Measurements from ENCODE around the gene ELMO3. TPM values are rescaled to one million over a fixed set of nuclear protein-coding genes. Genes with fewer than 3 reads are reported as not detected.

The ELMO3 gene
- total RNA-seq, 2 experiments from 2014 or later, result 1.9 to 2.3 TPM

GRCh38 chr16:67206838-67207248 is 7.9 kb downstream of the ELMO3 start:
- H3K27me3 Mint-ChIP-seq, result no peaks in the 10 kb centered on the region
- no peak overlapping the region for H3K4me3 Mint-ChIP-seq
- H3K9me3 Mint-ChIP-seq, result no peaks in the 10 kb centered on the region
- no peaks in the 10 kb centered on the region for H3K4me1 Mint-ChIP-seq (ENCODE audit: low read depth)
- Histone ChIP-seq H3K4me3 (ENCODE audit: low read length) (no peak overlapping the region), H3K4me1 (ENCODE audit: insufficient read depth, low read length) (no peaks in the 10 kb centered on the region), H3K36me3 (ENCODE audit: insufficient read depth, low read length) (peaks cover 36% of the 10 kb centered on the region), H3K9me3 (ENCODE audit: control insufficient read depth in 1 of 2, insufficient read depth in 1 of 2, low read length in 2 of 2) (no peaks in the 10 kb centered on the region), H3K27me3 (ENCODE audit: control insufficient read depth in 1 of 2, insufficient read depth in 2 of 2, low read length in 2 of 2) (no peaks in the 10 kb centered on the region), H3K27ac (ENCODE audit: low read depth in 1 of 2, low read length in 2 of 2) (no peak overlapping the region)
- DNase-seq, result no peak
- peaks cover 19% of the 10 kb centered on the region for H3K36me3 Mint-ChIP-seq (ENCODE audit: low read depth)
- CTCF ChIA-PET, result interaction anchor here (1.3 kb wide), 1 partner anchor 253 kb away, joined by 3 read pairs; no protein-coding TSS in a partner anchor
- POLR2A ChIA-PET, result no interaction called here
- ATAC-seq (ENCODE audit: poor library complexity), result no peak
- intact Hi-C loops (cut with DNase I, micrococcal nuclease), result no loop called here
- TF ChIP-seq CTCF (IDR thresholded peaks at IDR 0.05), result no peak
- no peak overlapping the region for H3K27ac Mint-ChIP-seq

- no peak overlapping the region for H3K4me3 Mint-ChIP-seq
- ATAC-seq (ENCODE audit: poor library complexity) (no peak), DNase-seq (no peak)
- ChIA-PET CTCF (interaction anchor here (1.3 kb wide), 1 partner anchor 253 kb away, joined by 3 read pairs; no protein-coding TSS in a partner anchor), POLR2A (no interaction called here)
- no peaks in the 10 kb centered on the region for H3K9me3 ChIP-seq (ENCODE audit: control insufficient read depth in 1 of 2, insufficient read depth in 1 of 2, low read length in 2 of 2)
- H3K9me3 Mint-ChIP-seq, result no peaks in the 10 kb centered on the region
- no peak overlapping the region for H3K27ac Mint-ChIP-seq
- no peaks in the 10 kb centered on the region for H3K4me1 ChIP-seq (ENCODE audit: insufficient read depth, low read length)
- H3K4me3 ChIP-seq (ENCODE audit: low read length), result no peak overlapping the region
- H3K27me3 Mint-ChIP-seq, result no peaks in the 10 kb centered on the region
- intact Hi-C loops (cut with DNase I, micrococcal nuclease), result no loop called here
- H3K4me1 Mint-ChIP-seq (ENCODE audit: low read depth), result no peaks in the 10 kb centered on the region
- no peak for TF ChIP-seq CTCF (IDR thresholded peaks at IDR 0.05)
- no peak overlapping the region for H3K27ac ChIP-seq (ENCODE audit: low read depth in 1 of 2, low read length in 2 of 2)
- H3K36me3 ChIP-seq (ENCODE audit: insufficient read depth, low read length), result peaks cover 30% of the 10 kb centered on the region
- H3K36me3 Mint-ChIP-seq (ENCODE audit: low read depth), result peaks cover 15% of the 10 kb centered on the region
- H3K27me3 ChIP-seq (ENCODE audit: control insufficient read depth in 1 of 2, insufficient read depth in 2 of 2, low read length in 2 of 2), result no peaks in the 10 kb centered on the region
These were observed 8.5 kb downstream of the ELMO3 start for GRCh38 chr16:67207249-67208091.

- Mint-ChIP-seq H3K27me3 (no peaks in the 10 kb centered on the region), H3K27ac (no peak overlapping the region)
These were observed 9.4 kb downstream of the ELMO3 start for GRCh38 chr16:67208154-67208896.

More at GRCh38 chr16:67208154-67208896, 9.4 kb downstream of the ELMO3 start:
- Mint-ChIP-seq H3K4me3 (no peak overlapping the region), H3K4me1 (ENCODE audit: low read depth) (no peaks in the 10 kb centered on the region), H3K36me3 (ENCODE audit: low read depth) (peaks cover 11% of the 10 kb centered on the region), H3K9me3 (no peaks in the 10 kb centered on the region)
- ChIA-PET CTCF (interaction anchor here (0.6 to 1.3 kb wide), 2 partner anchors 11 to 254 kb away, joined by 3 to 4 read pairs; no protein-coding TSS in a partner anchor), POLR2A (interaction anchor here (0.7 kb wide), 1 partner anchor 1064 kb away, joined by 3 read pairs; no protein-coding TSS in a partner anchor)
- H3K9me3 ChIP-seq (ENCODE audit: control insufficient read depth in 1 of 2, insufficient read depth in 1 of 2, low read length in 2 of 2), result no peaks in the 10 kb centered on the region
- no peak for TF ChIP-seq CTCF (IDR thresholded peaks at IDR 0.05)
- ATAC-seq (ENCODE audit: poor library complexity) (no peak), DNase-seq (no peak)
- no peaks in the 10 kb centered on the region for H3K4me1 ChIP-seq (ENCODE audit: insufficient read depth, low read length)
- H3K27ac ChIP-seq (ENCODE audit: low read depth in 1 of 2, low read length in 2 of 2), result no peak overlapping the region
- no peak overlapping the region for H3K4me3 ChIP-seq (ENCODE audit: low read length)
- H3K36me3 ChIP-seq (ENCODE audit: insufficient read depth, low read length), result peaks cover 23% of the 10 kb centered on the region
- no peaks in the 10 kb centered on the region for H3K27me3 ChIP-seq (ENCODE audit: control insufficient read depth in 1 of 2, insufficient read depth in 2 of 2, low read length in 2 of 2)
- intact Hi-C loops (cut with DNase I, micrococcal nuclease), result no loop called here
